Right ventricle myocardium superior (tissue), 1 donor: ENCODE data around the gene KRT39. TPM values are rescaled to one million over a fixed set of nuclear protein-coding genes. Genes with fewer than 3 reads are reported as not detected.
A peak's percentile ranks its signal among the peaks of the same experiment; 100 is the strongest.

Source experiments
- ATAC-seq: fragments of 200-7000 bp; cut with Tn5 transposase; one replicate; pipeline ENCODE4 v1.9.1; 2020; ENCODE audit warnings: mild to moderate bottlenecking; ENCODE audit not compliant: poor library complexity
- DNase-seq: peaks from one replicate; pipeline ENCODE4 v3.0.0-alpha.2; 2020
- intact Hi-C: fragments of 100-400 bp; cut with DNase I; formaldehyde crosslinking; loops from one replicate; pipeline ENCODE4 v1.11.2; 2022
- total RNA-seq: library from RNA; stranded (reverse); fragmentation: NEBNext Ultra II Directional; extraction: Animal tissue kit (Norgen Biotek cat#: 25700); gene quantifications from one replicate; pipeline ENCODE4 v1.2.1, GENCODE V29; 2021
- donor health status: DM: no; HTN: yes; CAD: no; lungs with severe emphysema.

KRT39 gene
- total RNA-seq, 1 donor from 2014 or later = not detected

- ATAC-seq (no peak), DNase-seq (no peak)
- intact Hi-C loops = no loop called here
Observed at GRCh38 chr17:40914075-40914855, 52.5 kb downstream of the KRT39 start.

GRCh38 chr17:40912486-40913210, 54.1 kb downstream of the KRT39 start:
- no peak for ATAC-seq
- intact Hi-C loops = no loop called here
- DNase-seq = no peak

GRCh38 chr17:40910441-40910841, 56.3 kb downstream of the KRT39 start:
- intact Hi-C loops = no loop called here
- ATAC-seq (no peak), DNase-seq (no peak)

- ATAC-seq (no peak), DNase-seq (no peak)
- intact Hi-C loops = loop anchor here (5.0 to 10.0 kb wide), 3 partner anchors 415 to 748 kb away; no protein-coding TSS in a partner anchor
Observed at GRCh38 chr17:40909755-40910154, 57.0 kb downstream of the KRT39 start.

- DNase-seq (peak; percentile 76), ATAC-seq (peak; percentile 92)
- intact Hi-C loops = loop anchor here (5.0 to 10.0 kb wide), 3 partner anchors 415 to 748 kb away; no protein-coding TSS in a partner anchor
Observed at GRCh38 chr17:40909351-40909750, 57.4 kb downstream of the KRT39 start.

Other genes starting within 250 kb of the KRT39 start
- gene KRT25, start 211.6 kb downstream of the KRT39 start, total RNA-seq = not detected
- gene KRT26, start 194.7 kb downstream of the KRT39 start, total RNA-seq = not detected
- gene KRT27, start 184.4 kb downstream of the KRT39 start, total RNA-seq = not detected
- not detected for gene KRT28, start 167.0 kb downstream of the KRT39 start, total RNA-seq
- gene KRT10, start 144.3 kb downstream of the KRT39 start, total RNA-seq = 50.3 TPM
- not detected for gene KRT12, start 99.7 kb downstream of the KRT39 start, total RNA-seq
- not detected for gene KRT20, start 81.7 kb downstream of the KRT39 start, total RNA-seq
- gene KRT23, start 29.3 kb downstream of the KRT39 start, total RNA-seq = not detected
- not detected for gene KRT40, start 17.4 kb upstream of the KRT39 start, total RNA-seq
- not detected for gene KRTAP3-3, start 27.2 kb upstream of the KRT39 start, total RNA-seq
- not detected for gene KRTAP3-2, start 33.0 kb upstream of the KRT39 start, total RNA-seq
- gene KRTAP3-1, start 42.2 kb upstream of the KRT39 start, total RNA-seq = not detected
- not detected for gene KRTAP1-5, start 60.3 kb upstream of the KRT39 start, total RNA-seq
- gene KRTAP1-4, start 63.2 kb upstream of the KRT39 start, total RNA-seq = not detected
- not detected for gene KRTAP1-3, start 67.9 kb upstream of the KRT39 start, total RNA-seq
- gene KRTAP1-1, start 74.5 kb upstream of the KRT39 start, total RNA-seq = not detected
- not detected for gene KRTAP2-1, start 80.4 kb upstream of the KRT39 start, total RNA-seq
- gene KRTAP2-2, start 88.3 kb upstream of the KRT39 start, total RNA-seq = not detected
- gene KRTAP2-3, start 93.2 kb upstream of the KRT39 start, total RNA-seq = not detected
- not detected for gene KRTAP2-4, start 98.9 kb upstream of the KRT39 start, total RNA-seq
- not detected for gene KRTAP4-7, start 117.2 kb upstream of the KRT39 start, total RNA-seq
- not detected for gene KRTAP4-8, start 131.2 kb upstream of the KRT39 start, total RNA-seq
- gene KRTAP4-16, start 135.3 kb upstream of the KRT39 start, total RNA-seq = not detected
- gene KRTAP4-9, start 138.4 kb upstream of the KRT39 start, total RNA-seq = not detected
- not detected for gene KRTAP4-11, start 151.4 kb upstream of the KRT39 start, total RNA-seq
- gene KRTAP4-12, start 157.2 kb upstream of the KRT39 start, total RNA-seq = not detected
- not detected for gene KRTAP4-6, start 173.6 kb upstream of the KRT39 start, total RNA-seq
- not detected for gene KRTAP4-5, start 182.9 kb upstream of the KRT39 start, total RNA-seq
- gene KRTAP4-4, start 193.8 kb upstream of the KRT39 start, total RNA-seq = not detected
- not detected for gene KRTAP4-3, start 201.3 kb upstream of the KRT39 start, total RNA-seq
- gene KRTAP4-2, start 211.3 kb upstream of the KRT39 start, total RNA-seq = not detected
- not detected for gene KRTAP4-1, start 218.0 kb upstream of the KRT39 start, total RNA-seq
- not detected for gene KRTAP9-1, start 222.9 kb upstream of the KRT39 start, total RNA-seq